Eye (tissue), 1 donor: ENCODE data around the gene EPB41.
A peak's percentile ranks its signal among the peaks of the same experiment; 100 is the strongest.

Source experiments
- DNase-seq: peaks from one replicate; pipeline ENCODE4 v3.0.0-alpha.2; 2015

EPB41 gene

GRCh38 chr1:28891256-28891655, 23.1 kb upstream of the EPB41 start:
- DNase-seq, result no peak

- DNase-seq, result no peak
Measured at GRCh38 chr1:28893403-28894102, 20.8 kb upstream of the EPB41 start.

GRCh38 chr1:28894785-28895184, 19.6 kb upstream of the EPB41 start:
- DNase-seq, result no peak

DNA sequence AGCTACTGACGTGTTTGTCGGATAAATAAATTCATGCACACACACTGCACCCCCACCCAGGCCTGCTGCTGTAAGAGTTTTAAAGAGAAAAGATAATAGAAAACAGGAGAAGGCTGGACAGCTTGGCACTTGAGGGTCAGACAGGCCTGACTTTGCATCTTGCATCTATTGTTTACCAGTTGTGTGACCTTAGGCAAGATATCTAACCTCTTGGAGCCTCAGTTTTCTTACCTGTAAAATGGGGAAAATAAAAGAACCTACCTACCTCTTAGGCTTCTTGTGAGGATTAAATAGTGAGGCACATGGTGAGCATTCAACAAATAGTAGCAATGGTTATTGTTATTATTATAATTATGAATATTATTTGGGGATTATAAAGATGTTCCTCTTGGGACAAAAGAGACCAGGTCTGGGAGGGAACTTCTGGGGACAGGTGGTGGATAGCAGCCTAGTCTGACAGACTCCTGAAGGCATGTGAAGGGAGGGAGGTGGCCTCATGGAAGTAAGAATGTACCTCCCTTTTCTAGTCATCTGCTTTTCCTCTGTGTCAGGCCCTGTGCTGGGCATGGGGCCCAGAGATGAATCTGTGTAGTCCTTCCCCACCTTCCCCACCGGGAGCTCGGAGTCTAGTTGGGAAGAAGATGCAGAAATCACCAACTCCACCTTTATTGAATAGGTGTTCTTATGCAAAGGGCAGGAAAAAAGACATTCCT, 18.3 kb upstream of the EPB41 start:
- DNase-seq, result no peak

DNA sequence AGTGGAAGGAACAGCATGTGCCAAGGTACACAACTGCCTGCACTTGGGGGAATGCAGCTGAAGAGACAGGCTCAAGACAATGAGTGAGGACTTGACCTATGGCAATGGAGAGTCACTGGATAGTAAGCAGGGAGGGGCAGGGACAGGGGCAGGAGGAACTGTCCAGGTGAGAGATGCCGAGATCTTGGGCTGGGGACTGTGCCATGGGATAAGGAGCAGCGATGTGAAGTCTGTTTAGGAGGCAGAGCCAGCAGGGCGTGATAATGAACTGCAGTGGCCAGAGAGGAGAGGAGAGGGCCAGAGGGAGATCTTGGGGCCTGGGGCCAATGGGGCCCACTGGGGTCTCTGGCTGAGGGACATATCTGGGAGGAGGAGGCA, 17.8 kb upstream of the EPB41 start:
- DNase-seq, result no peak

DNA sequence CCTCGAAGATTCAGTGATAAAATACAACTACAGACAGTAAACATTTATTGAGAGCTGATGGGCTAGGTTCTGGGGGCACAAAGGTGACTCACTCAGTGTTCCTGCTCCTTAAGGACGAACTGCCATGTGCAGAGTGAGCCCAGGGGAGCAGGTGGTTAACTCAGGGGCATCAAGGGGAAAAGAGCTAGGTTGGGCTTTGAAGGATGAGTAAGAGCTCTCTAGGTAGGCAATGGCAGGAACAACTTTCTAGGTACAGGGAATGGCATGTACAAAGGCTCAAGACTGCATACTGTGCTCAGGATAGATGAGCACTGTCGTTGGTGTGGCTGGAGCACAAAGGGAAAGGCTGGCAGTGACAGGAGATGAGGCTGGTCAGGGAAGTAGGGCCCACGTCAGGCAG, 16.6 kb upstream of the EPB41 start:
- DNase-seq, result no peak

- DNase-seq, result peak; percentile 19
Measured at GRCh38 chr1:28898405-28898881, 15.9 kb upstream of the EPB41 start.

- no peak for DNase-seq
Measured at GRCh38 chr1:28899267-28899666, 15.1 kb upstream of the EPB41 start.

- no peak for DNase-seq
Measured at GRCh38 chr1:28900562-28900961, 13.8 kb upstream of the EPB41 start.

GRCh38 chr1:28902738-28903137, 11.6 kb upstream of the EPB41 start:
- DNase-seq, result no peak

GRCh38 chr1:28905921-28906666, 8.3 kb upstream of the EPB41 start:
- DNase-seq, result no peak

GRCh38 chr1:28909198-28909597, 5.2 kb upstream of the EPB41 start:
- no peak for DNase-seq

DNA sequence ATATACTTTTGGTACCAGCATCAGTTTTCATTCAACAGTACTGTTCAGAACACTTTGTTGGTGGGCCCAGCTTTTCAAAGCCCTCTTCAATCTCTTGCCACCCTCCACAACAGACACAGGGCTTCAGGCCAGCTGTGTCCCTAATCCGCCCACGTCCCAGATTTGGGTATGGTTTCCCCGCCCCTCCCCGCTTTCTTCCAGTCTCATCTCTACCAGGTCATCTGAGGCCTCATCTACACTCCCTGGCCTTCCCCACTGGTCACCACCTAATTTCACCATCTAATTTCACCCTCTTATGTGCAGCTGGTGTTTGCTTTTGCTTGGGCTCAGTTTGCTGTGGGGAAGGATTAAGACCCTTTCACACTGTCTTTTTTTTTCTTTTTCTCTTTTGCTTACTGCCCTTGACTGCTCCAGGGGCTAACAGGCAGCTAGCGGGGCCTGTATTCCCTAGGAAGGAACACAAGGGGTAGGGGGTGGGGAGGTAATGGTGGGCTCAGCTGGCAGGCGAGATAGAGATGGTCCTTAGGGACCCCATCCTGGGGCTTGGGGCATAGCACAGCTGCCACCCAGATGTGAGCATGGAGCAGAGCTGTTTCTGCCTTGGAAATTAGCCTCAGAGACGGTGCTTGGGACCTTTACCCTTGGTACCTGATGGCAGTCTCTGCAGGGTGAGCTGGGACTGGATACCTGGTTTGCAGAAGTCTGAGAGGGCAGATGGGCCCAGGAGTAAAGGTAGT, 3.8 kb upstream of the EPB41 start:
- DNase-seq, result peak; percentile 78

DNA sequence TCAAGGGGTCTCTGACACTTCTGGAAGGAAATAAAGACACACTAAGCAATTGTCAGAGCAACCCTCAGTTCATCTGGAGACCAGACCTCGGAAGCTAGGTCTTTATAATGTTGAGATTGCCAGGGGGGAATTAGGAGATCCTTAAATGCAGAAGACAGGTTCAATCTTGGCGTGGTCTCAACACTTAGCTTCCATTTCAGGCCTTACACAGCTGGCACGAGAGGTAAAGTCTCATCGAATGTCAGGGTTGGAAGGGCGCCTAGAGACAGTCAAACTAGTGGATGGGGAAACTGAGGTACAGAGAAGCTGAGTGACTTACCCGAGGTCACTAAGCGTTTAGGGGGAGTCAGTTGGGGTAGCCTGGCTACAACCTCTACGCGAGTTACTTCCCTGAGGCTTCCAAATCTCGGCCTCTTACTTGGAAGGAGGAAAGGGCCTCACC, 562 bp upstream of the EPB41 start:
- DNase-seq, result no peak

GRCh38 chr1:28915031-28915895, 894 bp downstream of the EPB41 start:
- DNase-seq, result peak; percentile 88

- no peak for DNase-seq
Measured at GRCh38 chr1:28917757-28918118, 3.4 kb downstream of the EPB41 start.

GRCh38 chr1:28921286-28921869, 7.0 kb downstream of the EPB41 start:
- no peak for DNase-seq

DNA sequence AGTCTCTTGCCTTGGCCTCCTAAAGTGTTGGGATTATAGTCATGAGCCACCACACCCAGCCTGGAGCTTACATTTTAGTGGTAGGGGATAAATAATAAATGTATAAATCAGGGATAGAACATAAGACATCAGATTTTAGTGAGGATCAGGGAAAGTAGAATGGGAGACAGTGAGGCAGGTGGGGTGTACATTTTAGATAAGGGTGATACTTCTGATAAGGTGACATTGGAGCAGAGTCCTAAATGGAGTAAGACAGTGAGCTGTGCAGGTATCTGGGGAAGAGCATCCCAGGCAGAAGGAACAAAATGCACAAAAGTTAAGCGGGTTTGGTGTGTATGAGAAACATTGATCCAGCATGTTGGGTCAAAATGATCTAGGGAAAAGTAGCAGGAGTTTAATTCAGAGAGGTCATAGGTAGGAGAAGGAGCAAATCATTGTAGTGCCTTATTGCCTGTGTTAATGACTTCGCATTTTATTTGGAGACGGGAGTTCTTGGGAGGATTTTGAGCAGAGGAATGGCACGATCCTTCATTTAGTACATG, 11.1 kb downstream of the EPB41 start:
- no peak for DNase-seq

DNA sequence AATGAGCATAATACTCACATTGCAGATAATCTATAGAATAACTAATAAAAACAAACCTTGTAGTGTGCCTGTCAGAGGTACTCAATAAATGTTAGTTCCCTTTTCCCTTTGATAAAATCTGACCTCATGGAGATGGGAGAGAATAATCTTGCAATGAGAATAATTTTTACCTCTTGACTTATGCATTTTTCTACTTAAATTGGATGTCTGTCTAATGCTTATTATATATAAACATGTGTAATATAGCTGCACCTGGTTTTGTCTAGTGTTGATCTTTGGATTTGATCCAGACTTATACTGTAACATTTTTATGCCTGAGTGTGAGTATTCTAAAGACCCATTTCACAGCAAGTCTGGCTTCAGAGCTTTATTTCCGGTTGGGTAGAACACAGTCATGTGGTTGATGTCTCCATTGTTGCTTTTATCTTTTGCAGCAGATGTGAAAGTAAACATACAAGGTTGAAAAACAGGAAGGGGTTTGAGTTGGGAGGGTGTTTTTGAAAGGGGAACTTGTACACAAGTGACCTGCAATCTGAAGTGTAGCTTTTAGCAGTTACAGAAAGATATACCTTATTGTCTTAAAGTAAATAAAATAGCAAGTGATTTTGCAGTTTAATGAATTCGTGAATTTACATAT, 12.4 kb downstream of the EPB41 start:
- DNase-seq, result peak; percentile 29

- no peak for DNase-seq
Measured at GRCh38 chr1:28927266-28927647, 12.9 kb downstream of the EPB41 start.
